Measurements from ENCODE around the gene CCDC38. TPM values are rescaled to one million over a fixed set of nuclear protein-coding genes. Genes with fewer than 3 reads are reported as not detected.

The CCDC38 gene
- total and polyA plus RNA-seq, 4 experiments from 2014 or later = 0.09 to 1.0 (median 0.23) TPM; not detected in 1

GRCh38 chr12:95982602-95983001 is 40.2 kb upstream of the CCDC38 start:
- H3K9me3 ChIP-seq (ENCODE audit: control insufficient read depth in 1 of 2, low read length in 2 of 2) = no peaks in the 10 kb centered on the region
- H3K4me3 ChIP-seq (ENCODE audit: low read length in 2 of 2) = no peak overlapping the region
- no peaks in the 10 kb centered on the region for H3K4me1 Mint-ChIP-seq
- H3K4me3 Mint-ChIP-seq = no peak overlapping the region
- H3K36me3 Mint-ChIP-seq = no peaks in the 10 kb centered on the region
- no peak for DNase-seq
- ChIA-PET POLR2A (ENCODE audit: partially characterized antibody) (no interaction called here), CTCF (ENCODE audit: partially characterized antibody) (no interaction called here)
- H3K27me3 ChIP-seq (ENCODE audit: insufficient read depth, low read length) = no peaks in the 10 kb centered on the region
- no peaks in the 10 kb centered on the region for H3K36me3 ChIP-seq (ENCODE audit: insufficient read depth, low read length)
- H3K27ac ChIP-seq (ENCODE audit: low read depth, low read length) = no peak overlapping the region
- H3K27ac Mint-ChIP-seq = no peak overlapping the region
- no peaks in the 10 kb centered on the region for H3K27me3 Mint-ChIP-seq
- intact Hi-C loops (cut with micrococcal nuclease) = no loop called here
- H3K4me1 ChIP-seq (ENCODE audit: insufficient read depth, low read length) = no peaks in the 10 kb centered on the region
- no peaks in the 10 kb centered on the region for H3K9me3 Mint-ChIP-seq

- no peak overlapping the region for H3K4me3 ChIP-seq (ENCODE audit: low read length in 2 of 2)
- Mint-ChIP-seq H3K27me3 (no peaks in the 10 kb centered on the region), H3K36me3 (no peaks in the 10 kb centered on the region), H3K27ac (no peak overlapping the region), H3K9me3 (no peaks in the 10 kb centered on the region), H3K4me1 (no peaks in the 10 kb centered on the region), H3K4me3 (no peak overlapping the region)
- intact Hi-C loops (cut with micrococcal nuclease) = no loop called here
- ChIA-PET CTCF (ENCODE audit: partially characterized antibody) (no interaction called here), POLR2A (ENCODE audit: partially characterized antibody) (no interaction called here)
- no peaks in the 10 kb centered on the region for H3K27me3 ChIP-seq (ENCODE audit: insufficient read depth, low read length)
- no peaks in the 10 kb centered on the region for H3K36me3 ChIP-seq (ENCODE audit: insufficient read depth, low read length)
- no peak for DNase-seq
- H3K9me3 ChIP-seq (ENCODE audit: control insufficient read depth in 1 of 2, low read length in 2 of 2) = no peaks in the 10 kb centered on the region
- H3K27ac ChIP-seq (ENCODE audit: low read depth, low read length) = no peak overlapping the region
- no peaks in the 10 kb centered on the region for H3K4me1 ChIP-seq (ENCODE audit: insufficient read depth, low read length)
Measured at GRCh38 chr12:95980437-95980836, 38.0 kb upstream of the CCDC38 start.

- Mint-ChIP-seq H3K4me1 (no peaks in the 10 kb centered on the region), H3K9me3 (no peaks in the 10 kb centered on the region), H3K27me3 (no peaks in the 10 kb centered on the region), H3K36me3 (no peaks in the 10 kb centered on the region), H3K27ac (no peak overlapping the region), H3K4me3 (no peak overlapping the region)
- ChIA-PET CTCF (ENCODE audit: partially characterized antibody) (interaction anchor here (1.4 kb wide), 1 partner anchor 9 kb away, joined by 3 read pairs; no protein-coding TSS in a partner anchor), POLR2A (ENCODE audit: partially characterized antibody) (no interaction called here)
- Histone ChIP-seq H3K4me3 (ENCODE audit: low read length in 2 of 2) (no peak overlapping the region), H3K9me3 (ENCODE audit: control insufficient read depth in 1 of 2, low read length in 2 of 2) (no peaks in the 10 kb centered on the region), H3K4me1 (ENCODE audit: insufficient read depth, low read length) (no peaks in the 10 kb centered on the region), H3K36me3 (ENCODE audit: insufficient read depth, low read length) (no peaks in the 10 kb centered on the region), H3K27me3 (ENCODE audit: insufficient read depth, low read length) (no peaks in the 10 kb centered on the region), H3K27ac (ENCODE audit: low read depth, low read length) (no peak overlapping the region)
- intact Hi-C loops (cut with micrococcal nuclease) = no loop called here
- DNase-seq = no peak
Measured at GRCh38 chr12:95978774-95979173, 36.4 kb upstream of the CCDC38 start.

GRCh38 chr12:95978351-95978750 is 35.9 kb upstream of the CCDC38 start:
- no peaks in the 10 kb centered on the region for H3K27me3 ChIP-seq (ENCODE audit: insufficient read depth, low read length)
- POLR2A ChIA-PET (ENCODE audit: partially characterized antibody) = no interaction called here
- Mint-ChIP-seq H3K4me1 (no peaks in the 10 kb centered on the region), H3K4me3 (no peak overlapping the region), H3K27me3 (no peaks in the 10 kb centered on the region), H3K9me3 (no peaks in the 10 kb centered on the region), H3K36me3 (no peaks in the 10 kb centered on the region), H3K27ac (no peak overlapping the region)
- no peak overlapping the region for H3K27ac ChIP-seq (ENCODE audit: low read depth, low read length)
- no peak overlapping the region for H3K4me3 ChIP-seq (ENCODE audit: low read length in 2 of 2)
- intact Hi-C loops (cut with micrococcal nuclease) = no loop called here
- CTCF ChIA-PET (ENCODE audit: partially characterized antibody) = interaction anchor here (1.4 kb wide), 1 partner anchor 9 kb away, joined by 3 read pairs; no protein-coding TSS in a partner anchor
- no peaks in the 10 kb centered on the region for H3K4me1 ChIP-seq (ENCODE audit: insufficient read depth, low read length)
- no peak for DNase-seq
- H3K36me3 ChIP-seq (ENCODE audit: insufficient read depth, low read length) = no peaks in the 10 kb centered on the region
- no peaks in the 10 kb centered on the region for H3K9me3 ChIP-seq (ENCODE audit: control insufficient read depth in 1 of 2, low read length in 2 of 2)

GRCh38 chr12:95977764-95978305 is 35.4 kb upstream of the CCDC38 start:
- no peak for DNase-seq
- POLR2A ChIA-PET (ENCODE audit: partially characterized antibody) = no interaction called here
- Histone ChIP-seq H3K9me3 (ENCODE audit: control insufficient read depth in 1 of 2, low read length in 2 of 2) (no peaks in the 10 kb centered on the region), H3K4me3 (ENCODE audit: low read length in 2 of 2) (no peak overlapping the region), H3K27ac (ENCODE audit: low read depth, low read length) (no peak overlapping the region), H3K4me1 (ENCODE audit: insufficient read depth, low read length) (no peaks in the 10 kb centered on the region), H3K36me3 (ENCODE audit: insufficient read depth, low read length) (no peaks in the 10 kb centered on the region), H3K27me3 (ENCODE audit: insufficient read depth, low read length) (no peaks in the 10 kb centered on the region)
- H3K27ac Mint-ChIP-seq = peak overlapping the region in 1 of 7 donors; percentile 8
- H3K36me3 Mint-ChIP-seq = no peaks in the 10 kb centered on the region
- no peaks in the 10 kb centered on the region for H3K4me1 Mint-ChIP-seq
- no peaks in the 10 kb centered on the region for H3K9me3 Mint-ChIP-seq
- CTCF ChIA-PET (ENCODE audit: partially characterized antibody) = interaction anchor here (1.4 kb wide), 1 partner anchor 8 kb away, joined by 3 read pairs; no protein-coding TSS in a partner anchor
- intact Hi-C loops (cut with micrococcal nuclease) = no loop called here
- no peaks in the 10 kb centered on the region for H3K27me3 Mint-ChIP-seq
- H3K4me3 Mint-ChIP-seq = no peak overlapping the region

- Histone ChIP-seq H3K36me3 (ENCODE audit: insufficient read depth, low read length) (no peaks in the 10 kb centered on the region), H3K4me1 (ENCODE audit: insufficient read depth, low read length) (no peaks in the 10 kb centered on the region), H3K4me3 (ENCODE audit: low read length in 2 of 2) (no peak overlapping the region), H3K27ac (ENCODE audit: low read depth, low read length) (no peak overlapping the region), H3K27me3 (ENCODE audit: insufficient read depth, low read length) (no peaks in the 10 kb centered on the region), H3K9me3 (ENCODE audit: control insufficient read depth in 1 of 2, low read length in 2 of 2) (no peaks in the 10 kb centered on the region)
- CTCF ChIA-PET (ENCODE audit: partially characterized antibody) = interaction anchor here (1.2 kb wide), 1 partner anchor 22 kb away, joined by 4 read pairs; no protein-coding TSS in a partner anchor
- Mint-ChIP-seq H3K9me3 (no peaks in the 10 kb centered on the region), H3K27ac (no peak overlapping the region), H3K27me3 (no peaks in the 10 kb centered on the region), H3K4me3 (no peak overlapping the region), H3K36me3 (no peaks in the 10 kb centered on the region), H3K4me1 (no peaks in the 10 kb centered on the region)
- no peak for DNase-seq
- POLR2A ChIA-PET (ENCODE audit: partially characterized antibody) = no interaction called here
- intact Hi-C loops (cut with micrococcal nuclease) = no loop called here
Measured at GRCh38 chr12:95976416-95976832, 34.0 kb upstream of the CCDC38 start.

GRCh38 chr12:95975491-95975890 is 33.1 kb upstream of the CCDC38 start:
- Histone ChIP-seq H3K9me3 (ENCODE audit: control insufficient read depth in 1 of 2, low read length in 2 of 2) (no peaks in the 10 kb centered on the region), H3K36me3 (ENCODE audit: insufficient read depth, low read length) (no peaks in the 10 kb centered on the region), H3K4me1 (ENCODE audit: insufficient read depth, low read length) (no peaks in the 10 kb centered on the region), H3K27me3 (ENCODE audit: insufficient read depth, low read length) (no peaks in the 10 kb centered on the region), H3K27ac (ENCODE audit: low read depth, low read length) (no peak overlapping the region), H3K4me3 (ENCODE audit: low read length in 2 of 2) (no peak overlapping the region)
- Mint-ChIP-seq H3K27ac (no peak overlapping the region), H3K4me1 (no peaks in the 10 kb centered on the region), H3K9me3 (no peaks in the 10 kb centered on the region), H3K27me3 (no peaks in the 10 kb centered on the region), H3K36me3 (no peaks in the 10 kb centered on the region), H3K4me3 (no peak overlapping the region)
- no peak for DNase-seq
- CTCF ChIA-PET (ENCODE audit: partially characterized antibody) = interaction anchor here (1.4 kb wide), 1 partner anchor 23 kb away, joined by 5 read pairs; no protein-coding TSS in a partner anchor
- intact Hi-C loops (cut with micrococcal nuclease) = no loop called here
- POLR2A ChIA-PET (ENCODE audit: partially characterized antibody) = no interaction called here
